NCI-H510A treated with DMSO at 0.1 percent for 48 hours (cell line): Measurements from ENCODE around the gene SOCS6.
A peak's percentile ranks its signal among the peaks of the same experiment; 100 is the strongest.
"Not testable (repeated sequence)": the region's sequence is repeated elsewhere in the genome, so short reads cannot be mapped to it uniquely, and the experiment has no call there.

ENCODE experiments used
- DNase-seq: peaks from one replicate; lab custom pipeline; 2025; lab: John Stamatoyannopoulos, UW

Gene SOCS6, protein sequence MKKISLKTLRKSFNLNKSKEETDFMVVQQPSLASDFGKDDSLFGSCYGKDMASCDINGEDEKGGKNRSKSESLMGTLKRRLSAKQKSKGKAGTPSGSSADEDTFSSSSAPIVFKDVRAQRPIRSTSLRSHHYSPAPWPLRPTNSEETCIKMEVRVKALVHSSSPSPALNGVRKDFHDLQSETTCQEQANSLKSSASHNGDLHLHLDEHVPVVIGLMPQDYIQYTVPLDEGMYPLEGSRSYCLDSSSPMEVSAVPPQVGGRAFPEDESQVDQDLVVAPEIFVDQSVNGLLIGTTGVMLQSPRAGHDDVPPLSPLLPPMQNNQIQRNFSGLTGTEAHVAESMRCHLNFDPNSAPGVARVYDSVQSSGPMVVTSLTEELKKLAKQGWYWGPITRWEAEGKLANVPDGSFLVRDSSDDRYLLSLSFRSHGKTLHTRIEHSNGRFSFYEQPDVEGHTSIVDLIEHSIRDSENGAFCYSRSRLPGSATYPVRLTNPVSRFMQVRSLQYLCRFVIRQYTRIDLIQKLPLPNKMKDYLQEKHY

DNA sequence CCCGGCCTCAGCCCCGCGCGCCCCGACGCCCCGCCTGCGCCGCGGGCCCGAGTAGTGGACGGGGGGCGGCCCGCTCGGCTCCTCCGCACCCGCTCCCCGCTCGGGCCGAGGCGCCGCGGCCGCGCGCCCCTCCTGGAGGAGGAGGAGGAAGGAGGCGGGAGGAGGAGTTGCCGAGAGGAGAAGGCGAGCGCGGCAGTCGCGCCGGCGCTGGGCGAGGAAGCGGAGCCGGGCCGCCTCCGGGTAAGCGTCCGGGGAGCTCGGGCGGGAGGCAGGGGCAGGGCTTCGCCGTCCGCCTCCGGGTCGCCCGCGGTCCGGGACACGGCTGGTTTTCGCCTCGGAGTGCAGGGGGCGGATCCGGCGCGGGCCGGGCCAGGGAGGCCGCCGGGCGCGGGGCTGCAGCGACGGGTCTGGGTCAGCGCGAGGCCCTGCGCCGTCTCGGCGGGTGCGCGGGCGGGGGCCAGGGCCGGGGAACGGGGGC lies at the start of gene SOCS6:
Gene SOCS6, plus strand, starts transcription at position 195 of the 478 bp plus-strand sequence. CDS start 35,624 bp downstream, outside the sequence.
- peak; percentile 65 for DNase-seq

DNA sequence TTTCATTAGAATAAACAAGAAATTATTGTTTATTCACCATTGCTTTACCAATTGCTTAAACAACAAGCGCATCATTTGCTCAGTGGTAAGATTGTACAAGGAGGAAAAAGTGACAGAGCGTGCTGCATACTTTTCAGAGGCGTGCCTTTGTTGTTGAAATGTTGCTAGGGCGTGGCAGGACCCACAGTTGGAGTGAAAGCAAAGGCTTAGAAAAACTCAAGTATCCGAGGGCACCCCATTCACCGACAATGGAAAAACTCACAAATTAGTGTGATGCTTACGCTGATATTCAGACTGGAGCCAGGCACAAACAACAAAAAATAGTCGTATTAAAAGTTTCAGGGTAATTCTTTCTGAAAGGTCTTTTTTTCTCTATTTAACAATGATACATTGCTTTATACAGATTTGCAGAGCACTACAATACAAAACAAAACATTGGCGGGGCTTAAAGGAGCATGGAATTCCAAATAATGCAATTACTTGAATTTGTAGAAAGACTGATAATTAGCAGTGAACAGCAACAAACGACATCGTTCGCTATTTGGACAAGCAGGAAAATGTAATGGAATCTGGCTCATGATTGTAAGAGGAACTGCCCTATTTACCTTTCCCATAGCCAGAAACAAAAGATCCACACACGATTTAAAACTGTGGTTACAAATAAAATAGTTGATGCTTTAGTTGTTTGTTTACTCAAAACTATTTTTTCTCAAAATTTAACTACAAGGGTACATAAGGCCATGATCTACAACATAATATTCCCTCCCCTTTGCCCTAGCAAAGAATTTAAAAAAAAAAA lies 45.5 kb upstream of the SOCS6 start:
- no peak for DNase-seq

DNA sequence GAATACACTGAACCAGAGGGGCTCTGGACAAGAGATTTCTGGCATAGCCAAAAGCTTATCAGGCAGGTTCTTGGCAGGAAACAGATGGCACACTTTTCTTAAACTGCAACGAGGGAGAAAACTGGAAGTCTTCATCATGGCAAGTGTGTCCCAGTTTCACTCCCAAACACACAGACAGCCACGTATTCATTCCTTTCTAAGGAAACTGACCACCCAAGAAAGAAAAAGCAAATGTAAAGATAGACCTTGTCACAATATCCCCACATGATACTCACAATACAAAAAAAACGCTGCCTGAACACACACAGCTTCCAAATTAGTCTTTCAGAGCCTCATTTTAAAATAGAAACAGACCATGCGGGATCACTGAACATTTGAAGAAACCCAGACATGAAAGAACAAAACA lies 42.8 kb upstream of the SOCS6 start:
- DNase-seq, result no peak

DNA sequence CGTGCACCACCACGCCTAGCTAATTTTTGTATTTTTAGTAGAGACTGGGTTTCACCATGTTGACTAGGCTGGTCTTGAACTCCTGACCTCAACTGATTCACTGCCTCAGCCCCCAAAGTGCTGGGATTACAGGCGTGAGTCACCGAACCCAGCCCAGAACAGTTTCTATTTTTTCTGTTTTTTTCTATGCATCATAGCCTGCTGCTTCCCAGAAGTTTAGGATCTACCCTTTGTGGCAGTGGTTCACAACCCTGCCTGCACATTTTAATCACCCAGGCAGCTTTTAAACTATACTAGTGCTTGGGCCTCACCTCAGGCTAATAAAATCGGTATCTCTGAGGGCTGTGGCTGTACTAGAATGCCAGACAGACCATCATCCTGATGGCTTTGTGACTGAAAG lies 39.7 kb upstream of the SOCS6 start:
- no peak for DNase-seq

DNA sequence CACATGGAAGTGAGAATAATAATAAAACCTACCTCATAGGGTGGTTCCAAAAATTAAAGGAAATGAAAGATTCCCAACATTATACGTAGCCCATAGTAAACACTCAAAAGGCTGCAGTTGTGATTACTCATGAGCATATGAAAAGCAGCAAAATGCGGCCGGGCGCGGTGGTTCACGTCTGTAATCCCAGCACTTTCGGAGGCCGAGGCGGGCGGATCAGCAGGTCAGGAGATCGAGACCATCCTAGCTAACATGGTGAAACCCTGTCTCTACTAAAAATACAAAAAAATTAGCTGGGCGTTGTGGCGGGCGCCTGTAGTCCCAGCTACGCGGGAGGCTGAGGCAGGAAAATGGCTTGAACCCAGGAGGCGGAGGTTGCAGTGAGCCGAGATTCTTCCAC lies 39.0 kb upstream of the SOCS6 start:
- not testable (repeated sequence) for DNase-seq

DNA sequence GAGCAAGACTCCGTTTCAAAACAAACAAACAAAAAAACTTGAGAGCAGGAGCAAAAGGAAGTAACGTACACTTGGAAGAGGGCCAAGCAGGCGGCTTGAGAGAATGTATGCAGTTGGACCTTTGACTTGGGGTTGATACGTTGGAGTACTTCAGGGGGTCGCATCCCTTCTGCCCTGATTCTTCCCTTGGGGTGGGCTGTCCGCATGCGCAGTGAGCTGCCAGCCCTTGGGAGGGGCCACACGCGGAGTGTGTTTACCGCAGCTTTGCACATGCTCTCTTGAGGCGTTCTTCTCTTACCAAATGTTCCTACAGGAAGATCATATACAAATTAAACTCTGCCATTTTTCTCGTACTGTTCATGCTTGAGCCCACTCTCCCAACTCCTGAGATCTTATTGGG lies 38.1 kb upstream of the SOCS6 start:
- DNase-seq, result peak; percentile 61

DNA sequence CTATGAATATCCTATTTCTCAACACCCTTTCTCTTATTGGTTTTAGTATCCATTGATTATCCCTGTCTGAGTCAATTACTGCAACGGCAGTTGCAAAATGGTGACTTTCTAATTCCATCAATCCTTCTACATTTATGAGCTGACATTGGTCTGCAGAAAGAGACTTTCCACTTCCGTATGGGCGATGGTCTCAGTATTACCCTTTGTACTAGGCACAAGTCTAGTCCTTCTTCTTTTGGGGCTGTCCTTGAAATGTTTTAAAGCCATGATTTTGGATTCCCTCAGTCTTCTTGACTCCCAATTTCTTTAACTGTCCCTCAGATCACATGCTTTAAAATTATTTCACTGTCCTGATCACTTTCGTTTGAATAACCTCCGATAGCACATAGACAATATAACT lies 32.7 kb upstream of the SOCS6 start:
- DNase-seq, result no peak

DNA sequence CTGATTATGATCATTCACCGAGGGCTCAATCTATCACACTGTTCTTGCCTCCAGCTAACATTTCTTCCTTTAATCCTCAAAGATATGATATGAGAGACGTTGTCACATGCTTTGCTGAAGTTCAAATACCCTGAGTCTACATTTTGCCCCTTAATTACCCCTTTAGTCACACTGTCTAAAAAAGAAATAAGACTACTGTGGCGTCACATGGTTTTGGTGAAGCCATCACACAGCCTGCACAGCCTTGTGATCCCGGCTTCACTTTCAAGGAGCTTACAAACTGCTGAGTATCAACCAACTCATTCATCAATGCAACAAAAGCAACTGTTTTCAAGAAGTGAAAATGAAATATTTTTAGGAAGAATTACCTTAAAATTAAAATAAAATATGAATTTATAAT lies 31.9 kb upstream of the SOCS6 start:
- no peak for DNase-seq

DNA sequence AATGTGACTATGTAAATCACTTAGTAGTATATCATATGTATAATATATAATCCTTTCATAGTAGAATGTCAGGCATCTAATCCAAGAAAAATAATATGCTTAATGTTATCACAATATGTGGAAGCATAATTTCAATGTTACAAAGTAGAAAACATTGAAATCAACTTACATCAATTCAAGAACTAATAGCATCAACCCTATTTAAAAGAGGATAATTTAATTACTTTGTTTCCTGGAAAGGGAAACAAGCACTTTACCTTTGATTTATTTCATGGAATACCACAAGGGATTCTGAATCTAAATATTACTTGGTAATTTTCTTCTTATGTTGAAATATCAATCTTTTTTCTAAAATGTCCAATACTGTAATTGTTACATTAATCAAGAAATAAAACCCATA lies 30.6 kb upstream of the SOCS6 start:
- no peak for DNase-seq

DNA sequence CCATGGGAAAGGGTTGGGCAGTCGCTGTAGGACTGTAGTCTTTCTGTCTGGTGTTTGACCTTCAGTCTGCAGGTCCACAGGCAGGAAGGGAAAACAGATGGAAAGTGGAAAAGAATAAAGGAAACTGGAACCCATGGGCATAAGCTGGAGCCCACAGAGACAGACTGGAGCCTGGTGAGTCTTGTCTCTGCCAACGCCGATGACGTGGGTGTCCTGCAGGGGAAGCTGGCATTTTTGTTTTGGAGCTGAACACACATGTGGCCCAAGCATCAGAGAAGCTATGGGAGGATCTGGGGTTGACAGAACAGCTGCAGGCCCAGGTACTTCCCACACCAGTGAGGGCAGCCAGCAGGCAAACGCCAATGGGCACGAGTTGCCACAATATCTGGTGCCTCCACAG lies 28.2 kb upstream of the SOCS6 start:
- no peak for DNase-seq

DNA sequence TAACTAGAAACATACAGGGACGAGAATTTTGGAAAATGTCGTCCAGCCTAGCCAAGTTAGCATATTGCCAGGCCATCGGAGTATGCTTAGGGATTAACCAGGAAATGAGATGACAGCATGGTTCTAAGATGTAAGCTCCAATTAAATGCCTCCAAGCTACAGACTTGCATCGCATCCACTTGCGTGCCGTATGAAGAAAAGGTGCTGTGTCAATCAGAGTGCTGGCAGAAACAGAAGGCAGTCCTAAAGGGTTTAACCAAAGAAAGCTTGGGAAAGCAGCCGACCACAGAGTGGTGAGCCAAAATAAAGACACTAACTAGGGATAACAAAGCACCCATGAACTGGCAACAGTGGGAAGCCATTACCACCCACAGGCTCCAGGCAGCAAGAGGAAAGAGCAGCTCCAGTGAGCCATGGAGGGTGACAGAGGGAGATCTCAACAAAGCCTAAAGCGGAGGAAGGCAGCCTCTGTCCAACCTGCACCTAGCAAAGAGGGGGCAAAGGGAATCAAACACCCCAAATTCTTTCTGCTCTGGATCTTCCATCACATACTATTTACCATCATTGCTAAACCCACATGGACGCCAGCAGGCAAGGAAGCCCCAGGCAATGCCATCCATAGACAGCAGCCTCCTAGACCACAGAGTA lies 27.6 kb upstream of the SOCS6 start:
- DNase-seq, result no peak

DNA sequence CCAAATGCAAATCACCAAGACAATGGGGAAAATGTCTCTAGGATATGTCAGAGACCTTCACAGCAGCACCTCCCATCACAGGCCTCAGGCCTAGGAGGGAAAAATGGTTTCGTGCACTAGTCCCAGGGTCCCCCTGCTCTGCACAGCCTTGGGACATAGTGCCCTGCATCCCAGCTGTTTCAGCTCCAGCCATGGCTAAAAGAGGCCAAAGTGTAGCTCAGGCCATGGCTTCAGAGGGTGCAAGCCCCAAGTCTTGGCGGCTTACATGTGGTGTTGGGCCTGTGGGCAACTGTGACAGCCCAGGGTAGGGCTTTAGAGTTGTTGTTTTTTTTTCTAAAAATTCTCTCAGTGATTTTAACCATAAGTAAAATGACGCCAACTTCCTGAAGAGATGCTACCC lies 25.5 kb upstream of the SOCS6 start:
- DNase-seq, result no peak

DNA sequence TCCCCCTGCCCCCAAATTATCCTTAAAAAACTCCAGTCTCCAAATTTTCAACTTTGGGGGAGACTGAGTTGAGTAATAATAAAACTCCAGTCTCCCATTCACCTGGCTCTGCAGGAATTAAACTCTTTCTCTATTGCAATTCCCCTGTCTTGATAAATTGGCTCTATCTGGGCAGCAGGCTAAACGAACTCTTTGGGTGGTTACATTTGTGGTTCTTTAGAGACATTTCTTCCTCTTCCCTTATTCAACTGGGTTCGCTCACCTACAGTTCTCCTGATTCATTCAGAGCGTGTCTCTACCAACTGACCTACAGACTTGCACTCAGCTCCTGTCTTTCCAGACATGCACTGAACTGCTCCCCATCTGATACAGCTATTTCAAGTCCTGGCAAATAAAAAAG lies 17.1 kb upstream of the SOCS6 start:
- no peak for DNase-seq

DNA sequence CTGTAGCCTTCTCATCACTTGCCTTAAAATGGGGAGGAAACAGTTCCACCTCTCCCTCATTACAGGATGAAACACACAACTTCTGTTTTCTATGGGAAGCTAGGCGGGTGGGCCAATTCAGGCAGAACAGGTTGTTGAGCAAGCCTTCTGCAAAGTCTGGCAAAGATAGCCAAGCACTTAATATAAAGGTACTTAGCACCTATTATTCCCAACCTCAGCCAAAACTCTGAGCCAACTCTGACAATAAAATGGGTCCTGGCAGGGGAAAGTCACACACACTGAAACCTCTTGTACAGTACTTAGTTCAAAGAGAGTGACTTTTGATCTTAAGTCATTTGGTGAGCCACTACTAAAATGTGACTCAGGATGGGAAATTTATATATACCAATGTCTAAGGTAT lies 15.8 kb upstream of the SOCS6 start:
- no peak for DNase-seq

DNA sequence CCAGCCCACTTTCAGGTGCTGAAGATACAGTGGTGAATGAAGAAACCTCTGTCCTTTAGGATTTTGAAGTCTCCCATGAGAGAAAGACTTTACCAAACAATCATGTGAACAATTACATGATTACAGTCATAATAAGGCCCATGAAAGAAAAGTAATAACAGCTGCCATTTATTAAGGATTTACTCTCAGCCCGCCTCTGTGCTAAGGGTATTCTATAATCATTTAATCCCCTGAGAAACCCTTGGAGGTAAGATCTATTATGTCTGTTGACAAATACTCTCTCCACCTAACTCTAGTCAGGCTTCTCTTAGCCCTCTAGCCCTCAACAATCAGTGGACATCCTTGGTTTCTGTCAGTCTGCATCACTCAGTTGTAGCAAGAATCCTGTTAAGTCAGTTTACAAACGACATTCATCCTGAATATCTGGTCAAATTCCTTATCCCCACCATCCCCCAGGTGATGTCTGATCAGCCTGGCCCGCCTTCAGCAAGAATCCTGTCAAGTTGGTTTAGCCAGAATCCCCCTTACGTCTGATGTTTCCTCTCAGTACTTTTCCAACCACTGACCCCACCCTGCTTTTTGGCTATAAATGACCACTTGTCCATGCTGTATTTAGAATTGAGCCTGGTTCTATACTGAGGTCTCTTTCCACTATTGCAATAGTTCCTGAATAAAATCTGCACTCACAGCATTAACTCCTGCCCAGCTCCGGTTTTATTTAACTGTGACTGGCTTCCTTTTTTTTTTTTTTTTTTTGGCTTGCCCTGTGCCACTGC lies 12.2 kb upstream of the SOCS6 start:
- DNase-seq, result no peak

DNA sequence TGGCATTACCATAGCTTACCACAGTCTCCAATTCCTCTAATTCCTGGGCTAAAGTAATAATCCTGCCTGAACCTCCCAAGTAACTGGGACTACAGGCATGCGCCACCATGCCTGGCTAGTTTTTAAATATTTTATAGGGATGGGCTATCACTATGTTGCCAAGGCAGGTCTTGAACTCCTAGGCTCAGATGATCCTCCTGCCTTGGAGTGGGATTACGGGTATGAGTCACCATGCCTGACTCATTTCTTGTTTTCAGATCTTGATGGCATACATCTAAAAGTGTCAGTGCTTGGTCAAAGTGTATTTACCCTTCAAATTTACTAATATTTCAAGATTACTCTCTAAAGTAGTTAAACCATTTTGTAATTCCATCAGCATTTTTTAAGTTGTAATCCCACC lies 9.4 kb upstream of the SOCS6 start:
- DNase-seq, result no peak

DNA sequence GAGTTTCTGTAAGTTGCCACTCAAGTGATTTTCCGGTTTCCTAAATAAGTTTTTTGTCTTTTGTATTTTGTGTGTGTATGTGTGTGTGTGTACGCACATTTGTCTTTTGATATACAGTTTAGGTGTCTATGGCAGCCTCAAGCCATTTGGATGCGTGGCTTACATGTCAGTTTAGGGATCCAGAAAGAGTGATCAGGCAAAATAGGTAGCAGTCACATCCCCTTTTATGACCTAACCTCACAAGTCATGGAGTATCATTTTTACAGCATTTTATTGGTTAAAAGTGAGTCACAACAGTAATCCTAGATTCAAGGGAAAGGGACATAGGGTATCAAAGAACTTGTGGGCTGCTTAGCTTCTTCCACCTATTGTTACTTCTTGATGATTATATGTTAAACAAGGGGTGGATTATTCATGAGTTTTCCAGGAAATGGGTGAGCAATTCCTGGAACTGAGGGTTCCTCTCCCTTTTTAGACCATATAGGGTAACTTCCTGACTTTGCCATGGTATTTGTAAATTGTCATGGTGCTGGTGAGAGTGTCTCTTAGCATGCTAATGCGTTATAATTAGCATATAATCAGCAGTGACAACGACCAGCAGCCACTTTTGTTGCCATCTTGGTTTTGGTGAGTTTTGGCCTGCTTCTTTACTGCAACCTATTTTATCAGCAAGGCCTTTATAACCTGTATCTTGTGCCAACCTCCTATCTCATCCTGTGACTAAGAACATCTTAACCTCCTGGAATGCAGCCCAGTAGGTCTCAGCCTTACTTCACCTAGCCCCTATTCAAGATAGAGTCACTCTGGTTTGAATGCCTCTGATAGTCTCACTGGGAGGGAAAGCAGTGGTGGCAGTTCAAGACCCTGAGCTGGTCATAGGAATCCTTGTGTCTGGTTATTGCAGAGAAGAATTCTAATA lies 8.6 kb upstream of the SOCS6 start:
- no peak for DNase-seq

DNA sequence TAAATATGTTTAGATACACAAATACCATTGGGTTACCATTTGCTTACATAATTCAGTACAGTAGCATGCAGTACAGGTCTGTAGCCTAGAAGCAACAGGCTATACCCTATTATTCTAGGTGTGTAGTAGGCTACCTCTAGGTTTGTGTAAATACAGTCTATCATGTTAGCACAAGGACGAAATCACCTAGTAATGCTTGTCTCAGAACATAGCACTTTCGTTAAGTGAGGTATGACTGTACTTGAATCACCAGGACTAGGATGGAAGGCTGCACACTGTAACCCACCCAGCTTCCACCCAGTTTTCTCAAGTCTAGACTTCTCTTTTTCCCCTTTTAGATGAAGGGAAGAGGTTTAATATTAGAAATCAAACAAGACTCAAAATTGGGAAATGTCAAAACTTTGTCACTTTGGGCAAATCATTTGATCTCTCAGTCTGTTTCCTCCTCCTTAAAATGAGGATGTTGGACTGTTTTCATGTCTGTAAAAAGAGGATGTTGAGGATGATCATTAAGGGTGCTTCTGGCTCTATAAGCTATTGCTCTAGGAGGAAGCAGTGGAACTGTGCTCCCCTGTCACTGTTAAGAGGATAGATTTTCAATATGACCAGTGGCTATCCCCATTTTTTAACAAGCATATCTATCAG lies 3.7 kb upstream of the SOCS6 start:
- DNase-seq, result no peak

DNA sequence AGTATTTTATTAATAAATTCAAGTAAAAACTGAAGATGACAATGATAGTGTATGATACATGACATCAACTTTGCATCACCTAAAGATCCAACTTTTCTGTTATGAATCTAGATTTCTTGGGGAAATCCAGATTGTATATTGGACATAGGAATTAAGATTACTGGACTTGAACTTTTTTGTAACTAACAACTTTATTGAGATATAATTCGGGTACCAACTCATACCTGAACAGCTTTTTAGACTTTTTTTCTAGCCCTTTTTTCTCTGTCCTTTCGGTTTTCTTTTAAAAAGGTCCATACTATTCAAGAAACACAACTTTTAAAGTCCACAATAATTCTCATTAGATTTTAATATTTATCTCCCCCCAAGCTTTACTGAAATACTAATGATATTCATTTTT lies 1.1 kb upstream of the SOCS6 start:
- DNase-seq, result no peak
